Panc1 (cell line): ENCODE results near the gene ZC3H7A.

ENCODE experiments used
- POLR2AphosphoS5 ChIP-seq: IDR thresholded peaks from 2 replicates; pipeline ENCODE4 v1.6.1; 2012; ENCODE audit warnings: mild to moderate bottlenecking, low read depth, low read length, moderate library complexity
- TF ChIP-seq, protein P1 (sequence below): fragments of 450-650 bp; IDR thresholded peaks from 2 replicates; pipeline ENCODE4 v1.5.1; 2017; ENCODE audit warnings: mild to moderate bottlenecking

DNA sequence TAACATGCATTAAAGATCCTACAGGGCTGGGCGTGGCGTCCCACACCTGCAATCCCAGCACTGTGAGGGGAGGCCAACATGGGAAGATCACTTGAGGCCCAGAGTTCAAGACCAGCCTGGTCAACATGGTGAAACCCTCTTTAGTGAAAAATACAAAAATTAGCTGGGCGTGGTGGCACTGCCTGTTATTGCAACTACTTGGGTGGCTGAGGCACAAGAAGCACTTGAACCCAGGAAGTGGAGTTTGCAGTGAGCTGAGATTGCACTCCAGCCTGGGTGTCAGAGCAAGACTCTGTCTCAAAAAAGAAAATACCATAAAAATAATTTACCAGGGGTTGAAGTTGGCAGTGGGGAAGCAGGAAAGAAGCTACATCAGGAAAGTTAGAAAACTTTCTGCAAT lies 67.3 kb downstream of the ZC3H7A start:
- TF ChIP-seq, protein P1, sequence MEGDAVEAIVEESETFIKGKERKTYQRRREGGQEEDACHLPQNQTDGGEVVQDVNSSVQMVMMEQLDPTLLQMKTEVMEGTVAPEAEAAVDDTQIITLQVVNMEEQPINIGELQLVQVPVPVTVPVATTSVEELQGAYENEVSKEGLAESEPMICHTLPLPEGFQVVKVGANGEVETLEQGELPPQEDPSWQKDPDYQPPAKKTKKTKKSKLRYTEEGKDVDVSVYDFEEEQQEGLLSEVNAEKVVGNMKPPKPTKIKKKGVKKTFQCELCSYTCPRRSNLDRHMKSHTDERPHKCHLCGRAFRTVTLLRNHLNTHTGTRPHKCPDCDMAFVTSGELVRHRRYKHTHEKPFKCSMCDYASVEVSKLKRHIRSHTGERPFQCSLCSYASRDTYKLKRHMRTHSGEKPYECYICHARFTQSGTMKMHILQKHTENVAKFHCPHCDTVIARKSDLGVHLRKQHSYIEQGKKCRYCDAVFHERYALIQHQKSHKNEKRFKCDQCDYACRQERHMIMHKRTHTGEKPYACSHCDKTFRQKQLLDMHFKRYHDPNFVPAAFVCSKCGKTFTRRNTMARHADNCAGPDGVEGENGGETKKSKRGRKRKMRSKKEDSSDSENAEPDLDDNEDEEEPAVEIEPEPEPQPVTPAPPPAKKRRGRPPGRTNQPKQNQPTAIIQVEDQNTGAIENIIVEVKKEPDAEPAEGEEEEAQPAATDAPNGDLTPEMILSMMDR = no peak
- TF ChIP-seq POLR2AphosphoS5 = no peak
